GM21529 (cell line): ENCODE data around the gene PCSK6.

Source experiments
- ATAC-seq: cut with Tn5 transposase; IDR thresholded peaks from one replicate; pipeline ENCODE4 v1.9.1; 2021; ENCODE audit not compliant: unreplicated experiment

Gene PCSK6

GRCh38 chr15:101523560-101523940, 34.0 kb upstream of the PCSK6 start:
- ATAC-seq: no peak

DNA sequence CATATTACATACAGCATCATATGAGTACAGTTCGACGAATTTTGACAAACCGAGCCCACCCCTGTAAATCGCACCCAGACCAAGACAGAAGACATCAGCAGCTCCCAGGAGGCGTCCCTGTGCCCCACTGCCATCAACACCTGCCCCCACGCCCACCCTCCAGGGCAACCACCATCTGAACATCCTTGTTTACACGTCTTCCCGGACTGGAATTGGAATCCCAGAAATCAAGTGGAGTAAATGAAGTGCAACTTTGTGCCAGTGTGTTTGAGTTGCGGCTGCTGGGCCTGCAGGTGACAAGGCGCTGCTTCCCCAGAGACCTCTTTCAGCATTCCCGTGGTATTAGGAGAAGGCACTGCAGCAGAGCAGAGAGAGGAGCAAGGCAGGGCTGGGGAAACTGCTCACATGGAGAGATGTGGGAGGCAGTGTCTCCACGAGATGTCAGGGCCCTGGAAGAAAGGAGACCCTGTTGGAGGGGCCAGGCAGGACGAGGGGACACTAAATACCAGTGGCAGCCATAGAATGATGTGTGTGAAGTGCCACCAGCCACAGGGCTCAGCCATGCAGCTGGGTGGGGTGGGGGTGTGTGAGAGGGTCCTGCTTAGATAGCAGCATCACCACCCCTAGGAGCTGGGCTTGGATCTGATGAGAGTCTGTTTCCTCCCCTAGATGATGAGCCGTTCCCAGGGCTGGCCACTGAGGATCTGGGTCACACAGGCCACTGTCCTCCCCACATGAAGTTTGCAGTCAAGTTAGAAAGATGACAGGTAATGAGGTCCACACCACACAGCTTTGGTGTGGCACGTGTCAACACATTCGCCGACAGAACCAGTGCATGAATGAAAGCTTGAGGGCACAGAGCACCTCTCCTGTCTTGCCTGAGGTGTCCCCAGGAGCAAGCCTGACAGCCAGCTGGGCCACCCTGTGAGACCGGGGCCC, 33.4 kb upstream of the PCSK6 start:
- ATAC-seq: no peak

DNA sequence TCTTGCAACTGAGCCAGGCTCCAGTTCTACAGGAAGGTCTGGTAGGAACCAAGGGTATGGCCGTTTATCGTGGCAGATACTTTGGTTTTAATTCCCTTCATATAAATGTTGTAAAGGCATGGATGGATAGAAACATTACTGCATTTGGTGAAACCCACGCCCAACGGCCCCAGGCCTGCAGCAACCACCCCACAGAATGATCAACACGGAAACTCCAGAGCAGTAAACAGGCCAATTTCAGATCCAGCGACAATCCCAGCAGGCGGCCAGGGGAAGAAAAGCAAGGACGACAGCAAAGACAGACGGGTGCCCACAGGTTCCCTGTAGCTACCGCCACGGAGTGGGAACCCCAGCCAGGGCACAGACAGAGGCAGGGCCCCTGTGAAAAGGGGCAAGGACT, 32.6 kb upstream of the PCSK6 start:
- ATAC-seq: no peak

DNA sequence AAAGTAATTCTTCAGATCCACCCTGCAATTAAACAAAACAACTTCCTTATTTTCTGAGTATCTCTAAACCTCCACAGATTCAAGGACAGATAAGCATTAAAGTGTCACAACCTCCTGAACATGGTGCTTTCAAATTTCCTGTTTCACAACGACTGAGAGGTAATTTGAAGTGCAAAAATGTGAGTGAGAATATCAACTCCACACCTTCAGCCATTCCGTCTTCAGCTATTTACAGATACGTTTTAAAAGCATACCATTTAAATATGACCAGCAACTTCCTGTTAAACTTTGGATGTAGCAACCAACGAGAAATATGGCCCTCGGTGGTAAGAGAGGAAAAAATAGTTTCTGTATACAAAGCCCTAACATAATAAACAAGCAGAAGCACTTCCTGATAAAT, 32.1 kb upstream of the PCSK6 start:
- no peak for ATAC-seq

GRCh38 chr15:101521069-101521468, 31.6 kb upstream of the PCSK6 start:
- ATAC-seq: no peak

GRCh38 chr15:101520395-101520794, 30.9 kb upstream of the PCSK6 start:
- no peak for ATAC-seq

GRCh38 chr15:101517504-101517903, 28.0 kb upstream of the PCSK6 start:
- no peak for ATAC-seq

DNA sequence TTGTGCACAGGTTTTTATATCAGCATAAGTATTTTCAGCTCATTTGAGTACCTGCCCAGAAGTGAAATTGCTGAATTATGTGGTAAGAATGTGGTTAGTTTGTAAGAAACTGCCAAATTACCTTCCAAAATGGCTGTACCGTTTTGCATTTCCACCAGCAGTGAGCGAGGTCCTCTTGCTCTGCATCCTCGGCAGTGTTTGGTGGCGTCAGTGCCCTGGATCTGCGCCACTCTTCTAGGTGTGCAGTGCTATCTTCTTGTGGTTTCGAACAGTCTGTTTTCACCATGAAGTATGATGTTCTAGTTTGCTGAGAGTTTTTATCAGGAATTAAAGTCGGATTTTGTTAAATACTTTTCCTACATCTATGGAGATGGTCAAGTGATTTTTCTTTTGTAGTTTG, 24.8 kb upstream of the PCSK6 start:
- ATAC-seq: no peak

- ATAC-seq: no peak
Measured at GRCh38 chr15:101511717-101512116, 22.2 kb upstream of the PCSK6 start.

DNA sequence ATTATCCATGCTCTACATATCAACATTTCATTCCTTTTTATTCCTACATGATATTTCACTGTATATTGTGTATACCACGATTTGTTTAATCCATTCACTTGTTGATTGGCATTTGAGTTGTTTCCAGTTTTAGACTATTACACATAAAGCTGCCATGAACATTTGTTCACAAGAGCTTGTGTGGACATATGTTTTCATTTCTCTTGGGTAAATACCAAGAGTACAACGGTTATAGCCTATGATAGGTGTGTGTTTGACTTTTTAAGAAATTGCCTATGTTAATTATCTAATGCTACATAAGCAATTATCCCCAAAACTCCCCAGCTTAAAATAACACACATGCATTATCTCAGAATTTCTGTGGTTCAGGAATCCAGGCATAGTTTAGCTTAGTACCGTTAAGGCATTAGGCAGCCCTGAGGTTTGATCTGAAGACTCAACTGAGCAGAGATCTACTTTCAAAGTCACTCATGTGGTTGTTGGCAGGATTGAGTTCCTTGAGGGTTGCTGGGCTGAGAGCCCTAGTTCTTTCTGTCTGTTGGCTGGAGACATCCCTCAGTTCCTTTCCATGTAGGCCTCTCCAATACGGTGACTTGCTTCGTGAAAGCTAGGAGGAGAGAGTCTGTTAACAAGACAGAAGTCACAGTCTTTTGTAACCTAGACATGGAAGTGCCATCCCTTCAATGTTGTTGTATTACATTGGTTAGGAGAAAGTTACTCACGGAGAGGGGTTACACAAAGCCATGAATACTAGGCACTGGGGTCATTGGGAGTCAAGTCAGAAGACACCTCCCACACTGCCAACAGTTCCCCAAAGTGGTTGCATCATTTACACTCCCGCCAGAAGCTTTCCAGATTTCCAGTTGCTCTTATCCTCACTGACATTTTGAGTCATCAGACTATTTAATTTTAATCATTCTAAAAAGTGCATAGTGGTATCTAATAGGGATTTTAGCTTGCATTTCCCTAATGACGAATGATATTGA, 21.0 kb upstream of the PCSK6 start:
- no peak for ATAC-seq

- ATAC-seq: no peak
Measured at GRCh38 chr15:101509279-101509678, 19.8 kb upstream of the PCSK6 start.

DNA sequence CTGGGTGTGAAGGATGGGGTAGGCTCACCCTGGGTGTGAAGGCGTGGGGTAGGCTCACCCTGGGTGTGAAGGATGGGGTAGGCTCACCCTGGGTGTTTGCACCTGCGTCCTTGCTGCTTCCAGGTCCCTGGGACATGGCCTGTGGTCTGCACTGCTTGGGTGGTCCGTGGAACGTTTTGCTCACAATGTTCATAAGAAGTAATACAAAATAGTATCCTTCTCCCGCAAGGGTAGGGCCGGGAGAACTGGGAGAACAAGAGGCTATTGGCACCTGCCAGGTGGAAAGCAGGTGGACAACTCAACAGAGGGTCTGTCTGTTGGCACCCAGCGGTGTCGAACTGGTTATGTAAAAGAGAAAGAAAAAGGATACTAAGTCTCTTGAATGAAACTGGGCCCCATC, 17.0 kb upstream of the PCSK6 start:
- ATAC-seq: no peak

DNA sequence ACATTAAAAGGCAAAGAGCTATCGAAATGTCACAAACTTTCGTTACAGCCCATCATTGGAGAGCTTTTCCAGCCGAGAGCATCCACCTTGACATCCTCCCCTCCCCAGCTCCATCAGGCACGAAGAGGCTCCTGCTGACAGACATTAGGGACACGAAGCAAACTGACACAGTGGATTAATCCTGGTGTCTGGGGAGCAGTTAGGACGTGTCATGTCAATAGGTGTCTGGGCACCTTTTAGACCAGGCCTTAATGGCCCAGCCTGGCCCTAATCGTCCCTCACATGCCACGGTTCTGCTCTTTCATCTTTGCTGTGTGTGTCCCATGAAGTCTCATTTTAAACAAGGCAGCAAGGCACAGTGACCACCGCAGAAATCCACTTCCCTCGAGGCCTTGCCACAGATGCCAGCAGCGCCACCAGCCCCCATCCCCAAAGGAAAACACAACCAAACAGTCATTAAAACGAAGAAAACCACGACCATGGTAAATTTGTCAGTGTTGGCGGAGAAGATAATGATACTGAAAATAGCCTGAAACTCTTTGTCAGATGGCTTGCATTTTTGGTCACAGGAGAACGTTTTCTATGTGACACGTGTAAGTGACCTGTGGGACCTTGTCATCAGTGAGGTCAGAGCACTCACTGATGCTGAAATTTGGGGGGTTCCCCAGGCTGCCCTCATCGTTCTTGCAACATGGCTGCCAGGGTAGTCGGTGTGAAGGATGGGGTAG, 16.3 kb upstream of the PCSK6 start:
- ATAC-seq: peak; percentile 36

GRCh38 chr15:101504866-101505609, 15.5 kb upstream of the PCSK6 start:
- no peak for ATAC-seq

DNA sequence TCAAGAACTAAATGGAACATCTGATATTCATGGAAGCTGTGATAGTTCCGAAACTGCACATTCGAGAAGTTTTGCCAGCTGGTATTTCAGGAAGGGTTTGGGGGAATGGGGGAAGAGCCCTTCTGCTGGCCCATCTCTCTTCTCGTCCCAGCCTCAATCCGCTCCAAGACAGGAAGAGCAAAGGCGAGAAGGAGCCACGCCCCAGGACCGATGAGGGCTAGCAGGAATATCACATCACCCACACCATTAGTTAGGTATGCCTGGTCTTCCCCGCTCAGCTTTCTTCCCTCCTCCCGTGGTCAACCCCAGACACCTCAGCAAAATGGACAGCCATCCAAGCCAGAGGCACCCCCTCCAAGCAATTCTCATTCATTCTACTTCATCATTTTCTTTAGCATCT, 14.9 kb upstream of the PCSK6 start:
- ATAC-seq: no peak

DNA sequence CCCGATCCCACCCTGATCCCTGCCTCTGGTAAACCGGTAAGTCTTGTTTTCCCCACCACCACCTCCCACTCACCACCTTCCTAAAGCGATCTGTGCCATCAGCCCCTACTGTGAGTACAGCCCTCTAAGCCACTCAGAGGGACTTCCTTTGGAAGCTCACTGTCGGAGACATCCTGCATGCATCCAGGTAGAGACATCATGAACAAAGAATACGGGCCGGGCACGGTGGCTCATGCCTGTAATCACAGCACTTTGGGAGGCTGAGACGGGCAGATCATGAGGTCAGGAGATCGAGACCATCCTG, 13.7 kb upstream of the PCSK6 start:
- ATAC-seq: no peak

DNA sequence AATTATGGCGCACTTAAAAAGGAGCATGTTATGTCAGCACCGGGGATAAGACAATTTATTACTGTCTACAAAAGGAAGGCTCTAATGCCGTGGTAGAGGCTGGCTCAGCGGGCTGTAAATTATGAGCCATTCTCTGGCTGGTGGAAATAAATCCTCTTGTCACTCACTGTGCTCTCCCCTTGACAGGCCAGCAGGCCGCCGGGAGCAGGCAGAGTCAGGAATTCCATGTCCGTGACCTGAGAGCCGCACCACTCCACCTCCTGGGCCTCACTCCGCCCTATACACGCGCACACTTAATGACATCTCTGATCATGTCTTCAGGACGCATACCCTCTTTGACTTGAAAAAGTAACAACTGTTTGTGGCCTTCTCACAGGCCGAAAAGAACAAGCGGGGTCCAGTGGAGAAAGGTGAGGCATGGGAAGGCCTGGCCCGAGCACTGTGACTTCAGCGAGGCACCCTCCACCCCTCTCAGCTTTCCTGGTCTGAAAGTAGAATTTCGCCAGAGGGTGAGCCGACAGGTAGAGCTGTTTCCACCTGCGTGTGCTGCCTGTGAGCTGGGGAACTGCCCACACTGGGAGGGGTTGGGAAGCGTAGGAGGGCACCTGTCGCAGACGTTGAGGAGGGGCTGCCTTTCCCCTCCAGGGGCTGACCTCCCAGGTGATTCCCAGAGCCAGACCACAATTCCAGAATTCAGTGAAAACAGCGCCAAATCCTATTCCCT, 13.2 kb upstream of the PCSK6 start:
- no peak for ATAC-seq

- ATAC-seq: peak; percentile 68
Measured at GRCh38 chr15:101501703-101502373, 12.3 kb upstream of the PCSK6 start.

- no peak for ATAC-seq
Measured at GRCh38 chr15:101500865-101501551, 11.5 kb upstream of the PCSK6 start.
